SK-N-MC (cell line): ENCODE data around the gene TLE2.

Source experiments
- DNase-seq: peaks from one replicate; pipeline ENCODE4 v3.0.0-alpha.2; 2011; ENCODE audit warnings: low read depth, low spot score
- H3K27ac ChIP-seq: fragments of 200-600 bp; sonication (generic); 2 replicates; pipeline ENCODE4 v1.5.1; 2016; ENCODE audit warnings: mixed run types
- H3K36me3 ChIP-seq: fragments of 200-600 bp; sonication (generic); 2 replicates; pipeline ENCODE4 v1.6.1; 2017; ENCODE audit warnings: antibody characterized with exemption, low read length, mixed read lengths; ENCODE audit not compliant: insufficient read depth
- H3K4me3 ChIP-seq: fragments of 200-600 bp; sonication (generic); 2 replicates; pipeline ENCODE4 v1.5.1; 2016
- H3K9ac ChIP-seq: fragments of 200-600 bp; sonication (generic); 2 replicates; pipeline ENCODE4 v1.8.0; 2017; ENCODE audit warnings: mixed run types, mixed read lengths; ENCODE audit not compliant: insufficient read length
- H3K9me3 ChIP-seq: fragments of 200-600 bp; sonication (generic); 2 replicates; pipeline ENCODE4 v1.6.1; 2017; ENCODE audit warnings: low read depth, mild to moderate bottlenecking, antibody characterized with exemption, low read length, moderate library complexity, mixed read lengths
- EZH2 ChIP-seq: fragments of 200-600 bp; sonication (generic); IDR thresholded peaks from one replicate; pipeline ENCODE4 v1.6.1; 2017; ENCODE audit warnings: antibody characterized with exemption
- FOXP2 ChIP-seq: optimal IDR thresholded peaks from 2 replicates; pipeline ENCODE3; 2011; ENCODE audit warnings: mild to moderate bottlenecking, moderate library complexity; ENCODE audit not compliant: insufficient read depth; ENCODE audit errors: extremely low read length, control extremely low read depth
- POLR2AphosphoS5 ChIP-seq: IDR thresholded peaks from 2 replicates; pipeline ENCODE4 v1.6.1; 2012; ENCODE audit warnings: mild to moderate bottlenecking, low read depth, low read length, borderline replicate concordance

The TLE2 gene

DNA sequence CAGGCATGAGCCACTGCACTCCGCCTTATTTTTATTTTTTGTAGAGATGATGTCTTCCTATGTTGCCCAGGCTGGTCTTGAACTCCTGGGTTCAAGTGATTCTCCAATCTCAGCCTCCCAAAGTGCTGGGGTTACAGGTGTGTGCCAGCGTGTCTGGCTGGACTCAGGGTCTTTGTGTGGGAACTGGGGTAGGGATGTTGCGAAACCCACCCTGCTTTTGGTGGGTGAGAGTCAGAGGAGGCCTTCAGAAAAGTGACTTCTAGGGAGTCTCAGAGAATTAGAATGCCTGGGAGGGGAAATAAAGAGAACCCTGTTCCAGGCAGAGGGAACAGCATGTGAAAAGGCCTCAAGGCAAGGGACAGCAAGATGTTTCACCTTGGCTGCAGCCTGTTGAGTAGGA, 20.0 kb upstream of the TLE2 start:
- H3K4me3 ChIP-seq = no peak overlapping the region
- no peak overlapping the region for H3K9ac ChIP-seq
- DNase-seq = no peak
- H3K36me3 ChIP-seq = peaks cover 6% of the 10 kb centered on the region; the same call in 1 of the 2 replicates
- H3K27ac ChIP-seq = peak overlapping the region; percentile 22
- TF ChIP-seq FOXP2 (no peak), EZH2 (no peak), POLR2AphosphoS5 (no peak)
- no peaks in the 10 kb centered on the region for H3K9me3 ChIP-seq

DNA sequence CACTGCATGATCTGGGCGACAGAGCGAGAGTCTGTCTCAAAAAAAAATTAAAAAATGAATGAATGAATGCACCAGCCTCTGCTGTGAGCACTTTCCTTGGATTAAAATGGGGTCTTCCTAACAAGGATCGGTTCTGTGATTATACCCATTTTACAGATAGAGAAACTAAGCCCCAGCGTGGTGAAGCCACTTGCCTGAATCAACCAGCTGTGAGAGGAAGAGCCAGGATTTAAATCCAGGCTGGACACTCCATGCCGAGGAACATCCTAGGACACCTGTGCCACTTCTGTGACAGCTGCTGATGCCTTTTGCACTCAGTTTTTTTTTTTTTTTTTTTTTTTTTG, 19.1 kb upstream of the TLE2 start:
- peak overlapping the region; percentile 88 for H3K27ac ChIP-seq
- no peak overlapping the region for H3K9ac ChIP-seq
- no peak for DNase-seq
- peak overlapping the region; percentile 76 for H3K4me3 ChIP-seq
- no peaks in the 10 kb centered on the region; the same call in 1 of the 2 replicates for H3K36me3 ChIP-seq
- TF ChIP-seq POLR2AphosphoS5 = no peak
- no peak for TF ChIP-seq FOXP2
- TF ChIP-seq EZH2 = no peak
- H3K9me3 ChIP-seq = no peaks in the 10 kb centered on the region

DNA sequence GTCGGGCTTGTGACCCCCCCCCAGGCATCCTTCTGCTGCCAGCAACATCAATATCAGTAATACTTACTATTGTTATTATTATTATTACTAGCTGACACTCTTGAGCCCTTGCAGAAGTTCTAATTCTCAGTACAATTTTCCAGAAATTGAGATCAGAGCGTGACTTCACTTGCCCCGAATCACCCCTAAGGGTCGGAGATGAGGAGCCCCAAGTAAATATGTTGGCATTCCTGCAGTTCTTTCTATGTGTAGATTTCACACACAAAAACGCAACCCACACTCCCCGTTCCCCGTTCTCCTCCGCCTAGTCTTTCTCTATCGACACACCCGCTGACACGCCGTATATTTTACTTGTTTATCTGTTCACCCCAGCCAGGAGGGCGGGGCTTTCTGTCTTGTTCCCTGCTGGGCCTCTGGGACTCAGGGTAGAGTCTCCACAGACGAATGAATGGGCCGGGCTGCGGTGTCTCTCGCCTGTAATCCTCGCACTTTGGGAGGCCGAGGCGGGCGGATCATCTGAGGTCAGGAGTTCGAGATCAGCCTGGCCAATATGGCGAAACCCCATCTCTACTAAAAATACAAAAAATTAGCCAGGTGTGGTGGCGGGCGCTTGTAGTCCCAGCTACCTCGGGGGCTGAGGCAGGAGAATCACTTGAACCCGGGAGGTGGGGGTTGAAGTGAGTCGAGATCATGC, 18.6 kb upstream of the TLE2 start:
- peak overlapping the region; percentile 41 for H3K9ac ChIP-seq
- no peaks in the 10 kb centered on the region for H3K9me3 ChIP-seq
- peak; percentile 73 for DNase-seq
- no peak for TF ChIP-seq EZH2
- TF ChIP-seq POLR2AphosphoS5 = peak; percentile 21; the same call in 1 of the 2 replicates
- peak; percentile 95 for TF ChIP-seq FOXP2
- H3K27ac ChIP-seq = peak overlapping the region; percentile 88
- H3K4me3 ChIP-seq = peak overlapping the region; percentile 76
- H3K36me3 ChIP-seq = no peaks in the 10 kb centered on the region

DNA sequence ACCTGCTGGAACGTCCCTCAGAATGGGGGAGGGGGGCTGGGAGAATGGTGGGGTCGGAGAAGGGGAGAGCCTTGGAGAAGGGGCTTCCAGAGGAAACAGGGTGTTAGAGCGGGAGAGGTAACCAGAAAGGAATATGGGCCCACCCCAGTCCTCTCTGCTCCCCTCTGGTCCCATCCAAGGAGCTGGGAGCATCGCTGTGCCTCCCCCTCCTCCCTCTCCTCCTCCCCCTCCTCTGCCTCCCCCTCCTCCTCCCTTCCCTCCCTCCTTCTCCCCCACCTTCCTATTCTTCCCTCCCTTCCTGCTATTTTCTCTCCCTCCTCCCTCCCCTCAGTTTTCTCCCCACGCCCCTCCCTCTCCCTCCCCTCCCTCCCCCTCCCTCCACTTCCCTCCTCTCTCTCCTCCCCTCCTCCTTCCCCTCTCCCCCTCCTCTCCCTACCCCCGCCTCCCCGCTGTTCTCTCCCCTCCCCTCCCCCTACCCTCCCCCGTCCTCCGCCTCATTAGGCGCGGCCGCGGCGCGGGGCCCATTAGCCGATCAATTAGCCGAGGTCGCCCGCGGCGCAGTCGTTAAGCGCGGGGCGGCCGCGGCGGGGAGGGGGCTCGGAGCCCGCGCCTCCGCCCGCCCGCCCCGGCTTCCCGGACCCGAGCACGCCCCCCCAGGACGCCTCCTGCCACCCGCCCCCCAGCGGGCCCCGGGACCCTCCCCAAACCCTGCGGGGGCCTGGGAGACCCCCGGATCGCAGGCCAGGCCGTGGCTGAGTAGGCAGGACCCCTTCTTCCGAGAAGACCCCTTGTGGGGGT, 17.8 kb upstream of the TLE2 start:
- Histone ChIP-seq H3K9me3 (no peaks in the 10 kb centered on the region), H3K4me3 (peak overlapping the region; percentile 76), H3K36me3 (no peaks in the 10 kb centered on the region), H3K9ac (peak overlapping the region; percentile 41), H3K27ac (peak overlapping the region; percentile 88)
- TF ChIP-seq FOXP2 = no peak
- TF ChIP-seq EZH2 = no peak
- no peak for TF ChIP-seq POLR2AphosphoS5
- peak; percentile 39 for DNase-seq

DNA sequence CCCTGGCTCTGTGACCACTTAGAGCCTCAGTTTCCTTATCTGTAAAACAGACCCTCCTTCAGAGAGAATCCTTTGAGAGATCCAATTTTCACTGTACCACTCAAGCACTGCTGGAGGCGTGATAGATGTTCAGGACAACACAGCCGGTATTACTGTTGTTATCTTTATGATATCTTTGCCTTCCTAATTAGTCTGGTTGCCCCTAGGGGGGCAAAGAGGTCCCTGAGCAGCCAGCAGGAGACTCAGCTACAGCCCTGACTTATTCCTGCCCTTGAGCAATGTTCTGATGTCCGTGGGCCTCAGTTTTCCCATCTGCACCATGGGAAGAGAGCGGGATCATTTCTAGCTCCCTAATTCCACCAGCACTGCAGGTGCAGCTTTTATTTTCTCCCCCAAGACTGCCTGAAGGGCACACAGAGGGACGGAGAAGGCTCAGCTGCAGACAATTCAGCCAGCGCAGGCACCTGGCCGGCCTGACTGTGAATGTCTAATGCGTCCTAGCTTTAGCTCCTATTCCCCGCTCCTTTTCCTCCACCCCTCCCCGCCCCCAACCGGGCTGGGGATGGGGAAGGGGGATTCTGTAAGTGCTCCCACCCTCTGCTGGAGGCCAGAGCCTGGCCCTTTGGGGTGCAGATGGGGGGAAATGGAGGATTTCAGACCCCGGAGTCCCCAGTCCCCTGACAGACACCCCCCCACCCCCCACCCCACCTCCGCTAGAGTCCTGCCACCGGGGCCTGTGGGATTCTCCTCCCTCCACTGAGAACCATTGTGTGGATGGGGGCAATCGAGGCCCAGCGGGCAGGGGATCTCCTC, 17.0 kb upstream of the TLE2 start:
- Histone ChIP-seq H3K9me3 (no peaks in the 10 kb centered on the region), H3K36me3 (no peaks in the 10 kb centered on the region), H3K27ac (peak overlapping the region; percentile 78), H3K4me3 (peak overlapping the region; percentile 48), H3K9ac (no peak overlapping the region)
- no peak for DNase-seq
- no peak for TF ChIP-seq FOXP2
- no peak for TF ChIP-seq EZH2
- TF ChIP-seq POLR2AphosphoS5 = no peak

DNA sequence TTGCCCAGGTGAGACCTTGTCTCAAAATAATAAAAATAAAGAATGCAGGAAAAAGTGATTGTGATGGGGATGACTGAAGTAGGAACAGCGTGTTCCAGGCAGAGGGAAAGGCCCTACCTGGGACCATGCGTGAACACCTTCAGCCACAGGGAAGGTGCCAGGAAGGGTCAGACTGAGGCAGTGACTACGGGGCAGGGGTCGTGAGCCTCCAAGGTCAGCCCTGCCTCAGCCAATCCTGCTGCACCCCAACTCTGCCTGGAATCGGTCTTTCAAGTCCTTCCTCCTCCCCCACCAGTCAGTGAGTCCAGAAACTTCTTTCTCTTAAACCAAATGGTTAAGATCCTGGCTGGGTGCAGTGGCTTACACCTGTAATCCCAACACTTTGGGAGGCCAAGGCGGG, 16.1 kb upstream of the TLE2 start:
- H3K27ac ChIP-seq = peak overlapping the region; percentile 78
- TF ChIP-seq EZH2 = no peak
- no peak for TF ChIP-seq POLR2AphosphoS5
- TF ChIP-seq FOXP2 = no peak
- no peaks in the 10 kb centered on the region for H3K9me3 ChIP-seq
- DNase-seq = no peak
- no peak overlapping the region for H3K4me3 ChIP-seq
- H3K9ac ChIP-seq = no peak overlapping the region
- no peaks in the 10 kb centered on the region for H3K36me3 ChIP-seq

DNA sequence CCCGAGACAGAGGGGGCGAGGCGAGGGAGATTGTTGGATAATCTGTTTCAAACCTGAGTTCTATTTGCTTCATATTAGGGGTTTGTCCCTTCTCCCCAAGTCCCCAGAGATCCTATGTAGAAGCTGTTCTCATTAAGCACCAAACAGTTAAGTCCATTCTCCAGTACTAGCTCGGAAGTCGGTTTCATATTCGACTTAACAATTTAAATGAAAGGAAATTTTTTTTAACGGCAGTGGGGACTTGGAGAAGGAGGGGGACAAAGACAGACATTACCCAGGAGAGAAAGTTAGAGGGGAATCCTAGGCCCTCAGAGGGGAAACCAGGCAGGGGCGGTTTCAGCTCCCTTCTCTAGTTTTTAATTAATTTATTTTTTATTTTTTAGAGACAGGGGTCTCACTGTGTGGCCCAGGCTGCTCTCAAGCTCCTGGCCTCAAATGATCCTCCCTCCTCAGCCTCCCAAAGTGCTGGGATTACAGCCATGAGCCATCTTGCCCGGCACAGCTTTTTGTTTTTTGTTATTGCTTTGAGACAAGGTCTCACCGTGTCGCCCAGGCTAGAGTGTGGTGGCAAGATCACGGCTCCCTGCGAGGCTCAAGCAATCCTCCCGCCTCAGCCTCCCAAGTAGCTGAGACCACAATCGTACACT, 13.7 kb upstream of the TLE2 start:
- H3K36me3 ChIP-seq = no peaks in the 10 kb centered on the region
- peak overlapping the region; percentile 55 for H3K9ac ChIP-seq
- H3K9me3 ChIP-seq = no peaks in the 10 kb centered on the region
- peak overlapping the region; percentile 95 for H3K27ac ChIP-seq
- peak overlapping the region; percentile 58 for H3K4me3 ChIP-seq
- TF ChIP-seq POLR2AphosphoS5 (no peak), EZH2 (no peak), FOXP2 (no peak)
- no peak for DNase-seq
